ENCODE results near the gene THNSL1. TPM values are rescaled to one million over a fixed set of nuclear protein-coding genes. Genes with fewer than 3 reads are reported as not detected.

THNSL1 gene
- total RNA-seq, 1 donor = 3.5 TPM

- no peak for DNase-seq (ENCODE audit: low read depth)
- H3K4me3 ChIP-seq (ENCODE audit: low read depth, low read length) = no peak overlapping the region
- no peak for TF ChIP-seq CTCF (IDR thresholded peaks at IDR 0.05; ENCODE audit: insufficient read depth, low read depth, low read length)
These were observed 52.0 kb downstream of the THNSL1 start for GRCh38 chr10:25068152-25069058.

GRCh38 chr10:25071227-25071626 lies 54.8 kb downstream of the THNSL1 start:
- DNase-seq (ENCODE audit: low read depth) = no peak
- TF ChIP-seq CTCF (IDR thresholded peaks at IDR 0.05; ENCODE audit: insufficient read depth, low read depth, low read length) = no peak
- no peak overlapping the region for H3K4me3 ChIP-seq (ENCODE audit: low read depth, low read length)

GRCh38 chr10:25072786-25073185 lies 56.4 kb downstream of the THNSL1 start:
- no peak overlapping the region for H3K4me3 ChIP-seq (ENCODE audit: low read depth, low read length)
- TF ChIP-seq CTCF (IDR thresholded peaks at IDR 0.05; ENCODE audit: insufficient read depth, low read depth, low read length) = no peak
- no peak for DNase-seq (ENCODE audit: low read depth)

GRCh38 chr10:25075825-25076224 lies 59.4 kb downstream of the THNSL1 start:
- H3K4me3 ChIP-seq (ENCODE audit: low read depth, low read length) = no peak overlapping the region
- no peak for DNase-seq (ENCODE audit: low read depth)
- TF ChIP-seq CTCF (IDR thresholded peaks at IDR 0.05; ENCODE audit: insufficient read depth, low read depth, low read length) = no peak

Other genes starting within 250 kb of the THNSL1 start
- 13.4 and 14.8 TPM in 2 replicates for gene PRTFDC1, start 64.0 kb upstream of the THNSL1 start, total RNA-seq
- gene ENKUR, start 454 bp upstream of the THNSL1 start, total RNA-seq = under 0.01 TPM in 1 of 2 replicates, not detected in the other
- 0.43 and 0.97 TPM in 2 replicates for gene GPR158, start 158.4 kb downstream of the THNSL1 start, total RNA-seq